ENCODE measurements around the gene METTL24.
A peak's percentile ranks its signal among the peaks of the same experiment; 100 is the strongest.

The METTL24 gene

DNA sequence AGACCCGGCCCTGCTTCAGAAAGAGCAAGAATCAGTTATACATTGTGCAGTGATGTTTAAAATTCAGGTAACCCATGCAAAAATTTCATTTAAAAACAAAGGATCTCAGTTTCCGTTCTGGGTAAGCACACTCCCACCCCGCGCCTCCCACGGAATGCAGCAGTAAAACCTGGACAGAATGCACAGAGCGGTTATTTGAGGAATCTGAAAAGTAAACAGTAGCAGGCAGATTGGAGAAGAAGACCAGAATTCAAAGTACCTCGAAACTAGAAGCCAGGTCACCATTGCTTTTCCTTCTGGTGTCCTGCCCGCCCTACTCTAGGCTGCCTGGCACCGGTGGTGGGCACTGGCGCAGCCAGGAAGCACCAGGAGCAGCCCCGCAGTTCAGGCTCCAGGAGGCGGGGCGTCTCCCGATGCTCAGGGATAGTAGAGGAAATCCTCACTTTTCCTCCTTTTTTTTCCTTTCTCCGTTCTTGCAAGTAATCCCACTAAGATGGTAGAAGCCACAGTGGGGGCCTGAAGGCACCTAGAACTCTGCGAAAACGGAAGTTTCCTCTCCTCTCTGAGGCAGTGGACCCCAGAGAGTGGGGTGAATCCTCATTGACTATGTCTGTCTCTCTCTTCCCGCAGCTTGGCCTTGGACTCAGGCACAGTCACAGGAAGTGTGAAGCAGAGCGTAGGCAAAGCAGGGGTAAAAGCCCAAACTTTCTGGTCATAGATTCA, 28.3 kb downstream of the METTL24 start:
- DNase-seq (ENCODE audit: low read depth in 2 of 2): peak; percentile 14 to 15
- TF ChIP-seq, protein P1, sequence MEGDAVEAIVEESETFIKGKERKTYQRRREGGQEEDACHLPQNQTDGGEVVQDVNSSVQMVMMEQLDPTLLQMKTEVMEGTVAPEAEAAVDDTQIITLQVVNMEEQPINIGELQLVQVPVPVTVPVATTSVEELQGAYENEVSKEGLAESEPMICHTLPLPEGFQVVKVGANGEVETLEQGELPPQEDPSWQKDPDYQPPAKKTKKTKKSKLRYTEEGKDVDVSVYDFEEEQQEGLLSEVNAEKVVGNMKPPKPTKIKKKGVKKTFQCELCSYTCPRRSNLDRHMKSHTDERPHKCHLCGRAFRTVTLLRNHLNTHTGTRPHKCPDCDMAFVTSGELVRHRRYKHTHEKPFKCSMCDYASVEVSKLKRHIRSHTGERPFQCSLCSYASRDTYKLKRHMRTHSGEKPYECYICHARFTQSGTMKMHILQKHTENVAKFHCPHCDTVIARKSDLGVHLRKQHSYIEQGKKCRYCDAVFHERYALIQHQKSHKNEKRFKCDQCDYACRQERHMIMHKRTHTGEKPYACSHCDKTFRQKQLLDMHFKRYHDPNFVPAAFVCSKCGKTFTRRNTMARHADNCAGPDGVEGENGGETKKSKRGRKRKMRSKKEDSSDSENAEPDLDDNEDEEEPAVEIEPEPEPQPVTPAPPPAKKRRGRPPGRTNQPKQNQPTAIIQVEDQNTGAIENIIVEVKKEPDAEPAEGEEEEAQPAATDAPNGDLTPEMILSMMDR (IDR thresholded peaks at IDR 0.05; ENCODE audit: low read depth, low read length): no peak
- H3K4me3 ChIP-seq (replicated peaks in 1 of 2; ENCODE audit: low read depth in 2 of 2, low read length in 2 of 2): peak overlapping the region in 1 of 2 donors; percentile 18

DNA sequence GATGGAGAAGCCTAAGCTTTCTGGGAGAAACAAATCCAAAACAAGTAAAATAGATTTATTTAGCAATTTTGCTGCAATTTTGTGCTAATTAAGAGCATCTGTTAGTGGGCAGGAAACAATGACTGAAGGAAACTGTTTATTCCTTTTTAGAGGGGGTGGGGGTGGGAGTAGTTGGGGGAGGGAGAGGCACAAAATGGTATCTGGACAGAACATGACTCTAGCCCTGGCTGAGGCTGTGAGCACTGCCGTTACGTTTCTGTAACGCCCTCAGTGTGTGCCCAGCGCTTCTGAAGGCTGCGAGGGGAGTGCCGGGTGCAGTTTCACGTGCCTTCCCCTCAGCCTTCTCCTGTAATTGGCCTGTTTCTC, 28.8 kb downstream of the METTL24 start:
- TF ChIP-seq, protein P1 (IDR thresholded peaks at IDR 0.05; ENCODE audit: low read depth, low read length): no peak
- peak overlapping the region in 1 of 2 donors; percentile 12 for H3K4me3 ChIP-seq (replicated peaks in 1 of 2; ENCODE audit: low read depth in 2 of 2, low read length in 2 of 2)
- DNase-seq (ENCODE audit: low read depth in 2 of 2): no peak

DNA sequence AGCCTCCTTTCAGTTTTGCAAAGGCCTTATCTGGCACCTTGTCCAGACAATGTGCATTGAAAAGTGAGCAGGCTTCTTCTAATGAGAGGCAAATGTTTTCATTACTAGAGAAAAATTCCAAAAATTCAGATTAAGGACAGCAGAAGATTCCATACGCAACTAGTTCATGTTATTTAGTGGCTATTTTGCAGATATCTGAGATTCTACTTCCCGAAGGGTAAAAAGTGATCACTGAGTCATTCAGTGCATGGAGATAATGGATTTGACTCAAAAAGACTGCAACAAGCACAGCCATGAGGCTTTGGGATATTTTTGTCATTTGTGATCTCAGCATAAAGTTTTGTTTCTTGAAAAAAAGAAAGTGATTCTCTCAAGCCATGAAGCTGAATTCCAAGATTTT, 29.9 kb downstream of the METTL24 start:
- no peak overlapping the region for H3K4me3 ChIP-seq (replicated peaks in 1 of 2; ENCODE audit: low read depth in 2 of 2, low read length in 2 of 2)
- TF ChIP-seq, protein P1 (IDR thresholded peaks at IDR 0.05; ENCODE audit: low read depth, low read length): no peak
- peak; percentile 16 to 60 for DNase-seq (ENCODE audit: low read depth in 2 of 2)

DNA sequence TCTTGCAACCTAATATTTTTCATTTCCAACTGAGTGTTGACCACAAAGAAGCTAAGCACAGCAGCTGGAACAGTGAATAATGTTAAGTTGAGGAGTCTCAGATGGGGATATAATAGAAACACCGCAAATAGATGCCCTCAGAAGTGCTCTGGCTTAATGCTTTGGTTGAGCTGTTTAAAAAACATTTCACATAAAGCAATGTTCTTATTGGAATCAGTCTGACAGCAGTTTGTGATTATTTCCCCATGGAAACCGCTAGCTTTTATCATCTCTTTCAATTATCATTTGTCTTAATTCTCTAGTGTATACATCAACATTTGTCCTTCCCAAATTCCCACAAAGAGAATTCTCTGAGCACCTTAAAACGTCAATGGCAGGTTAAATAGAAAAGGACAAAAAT, 30.8 kb downstream of the METTL24 start:
- TF ChIP-seq, protein P1 (IDR thresholded peaks at IDR 0.05; ENCODE audit: low read depth, low read length): no peak
- no peak for DNase-seq (ENCODE audit: low read depth in 2 of 2)
- no peak overlapping the region for H3K4me3 ChIP-seq (replicated peaks in 1 of 2; ENCODE audit: low read depth in 2 of 2, low read length in 2 of 2)

DNA sequence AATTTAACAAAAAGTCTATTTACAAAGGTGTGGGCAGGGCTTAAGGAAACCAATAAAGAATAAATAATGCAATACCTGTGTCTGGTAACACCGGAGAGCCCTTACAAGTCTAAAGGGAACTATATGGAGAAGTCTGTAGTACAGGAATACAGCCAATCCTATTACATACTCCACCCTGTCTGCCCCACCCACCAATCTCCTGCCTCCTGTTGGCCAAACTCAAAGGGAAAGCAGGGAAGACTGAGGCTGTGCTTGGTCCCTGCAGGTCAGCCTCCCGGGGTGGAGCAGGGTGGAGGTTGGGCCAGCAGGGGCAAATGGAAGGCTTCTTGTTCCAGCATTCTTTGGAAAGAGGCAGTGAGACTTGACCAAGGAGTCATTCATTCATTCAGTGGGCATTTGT, 31.5 kb downstream of the METTL24 start:
- H3K4me3 ChIP-seq (replicated peaks in 1 of 2; ENCODE audit: low read depth in 2 of 2, low read length in 2 of 2): no peak overlapping the region
- TF ChIP-seq, protein P1 (IDR thresholded peaks at IDR 0.05; ENCODE audit: low read depth, low read length): no peak

DNA sequence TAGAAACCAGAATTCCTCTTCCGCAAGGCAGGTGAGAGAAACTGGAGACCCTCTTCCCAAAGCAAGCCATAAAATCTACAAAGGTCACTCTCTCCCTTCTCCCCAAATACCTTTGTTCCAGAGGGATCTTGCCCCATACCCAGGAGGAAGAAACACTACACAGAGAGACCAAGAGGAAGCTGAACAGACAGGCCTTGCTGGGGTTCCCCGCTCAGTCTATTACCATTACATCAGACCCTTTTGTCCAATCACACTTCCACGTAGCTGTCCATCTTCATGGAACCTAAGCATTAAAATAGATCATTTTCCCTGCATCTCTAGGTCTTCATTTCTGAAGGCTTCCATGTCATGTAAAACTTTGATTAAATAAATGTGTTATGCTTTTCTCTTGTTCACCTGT, 32.1 kb downstream of the METTL24 start:
- TF ChIP-seq, protein P1 (IDR thresholded peaks at IDR 0.05; ENCODE audit: low read depth, low read length): no peak
- DNase-seq (ENCODE audit: low read depth in 2 of 2): no peak
- H3K4me3 ChIP-seq (replicated peaks in 1 of 2; ENCODE audit: low read depth in 2 of 2, low read length in 2 of 2): no peak overlapping the region

More for the DNA sequence above, 31.5 kb downstream of the METTL24 start:
- DNase-seq (ENCODE audit: low read depth in 2 of 2): no peak

DNA sequence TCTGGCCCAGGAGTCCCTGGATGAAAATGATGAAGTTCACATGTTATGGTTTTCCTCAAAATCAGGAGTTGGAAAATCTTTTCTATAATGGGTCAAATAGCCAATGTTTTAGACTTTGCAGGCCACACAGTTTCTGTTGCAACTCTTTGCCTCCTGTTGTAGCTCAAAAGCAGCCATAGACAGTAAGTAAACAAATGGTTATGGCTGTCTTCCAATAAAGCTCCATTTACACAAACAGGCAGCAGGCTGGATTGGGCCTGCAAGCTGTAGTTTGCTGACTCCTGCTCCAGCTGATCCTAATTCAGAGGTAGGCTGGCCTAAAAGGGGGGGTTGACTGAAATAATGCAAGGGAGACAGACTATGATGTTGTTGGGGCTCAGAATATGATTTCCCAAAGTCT, 33.0 kb downstream of the METTL24 start:
- peak; percentile 51 to 71 for DNase-seq (ENCODE audit: low read depth in 2 of 2)
- TF ChIP-seq, protein P1 (IDR thresholded peaks at IDR 0.05; ENCODE audit: low read depth, low read length): no peak
- H3K4me3 ChIP-seq (replicated peaks in 1 of 2; ENCODE audit: low read depth in 2 of 2, low read length in 2 of 2): no peak overlapping the region

All from cardiac fibroblast (primary cell).